ENCODE data around the gene KLHDC4.

The KLHDC4 gene

GRCh38 chr16:87806641-87807546 lies 41.1 kb upstream of the KLHDC4 start:
- DNase-seq (ENCODE audit: low read depth, low spot score), result peak; percentile 87
- peak overlapping the region; percentile 14 for H3K4me3 ChIP-seq (ENCODE audit: low read depth, low read length)
- TF ChIP-seq CTCF (IDR thresholded peaks at IDR 0.05; ENCODE audit: low read depth, low read length), result no peak
- in situ Hi-C loops (cut with HindIII; ENCODE audit: low sequenced_read_pairs), result no loop called here

- in situ Hi-C loops (cut with HindIII; ENCODE audit: low sequenced_read_pairs), result no loop called here
- H3K4me3 ChIP-seq (ENCODE audit: low read depth, low read length), result peak overlapping the region; percentile 14
- no peak for TF ChIP-seq CTCF (IDR thresholded peaks at IDR 0.05; ENCODE audit: low read depth, low read length)
- DNase-seq (ENCODE audit: low read depth, low spot score), result no peak
These were observed 40.5 kb upstream of the KLHDC4 start for GRCh38 chr16:87806261-87806640.

- no peak for TF ChIP-seq CTCF (IDR thresholded peaks at IDR 0.05; ENCODE audit: low read depth, low read length)
- in situ Hi-C loops (cut with HindIII; ENCODE audit: low sequenced_read_pairs), result no loop called here
- DNase-seq (ENCODE audit: low read depth, low spot score), result no peak
- no peak overlapping the region for H3K4me3 ChIP-seq (ENCODE audit: low read depth, low read length)
These were observed 37.6 kb upstream of the KLHDC4 start for GRCh38 chr16:87803385-87803784.

- DNase-seq (ENCODE audit: low read depth, low spot score), result no peak
- no peak overlapping the region for H3K4me3 ChIP-seq (ENCODE audit: low read depth, low read length)
- in situ Hi-C loops (cut with HindIII; ENCODE audit: low sequenced_read_pairs), result no loop called here
- no peak for TF ChIP-seq CTCF (IDR thresholded peaks at IDR 0.05; ENCODE audit: low read depth, low read length)
These were observed 36.9 kb upstream of the KLHDC4 start for GRCh38 chr16:87802670-87803069.

- TF ChIP-seq CTCF (IDR thresholded peaks at IDR 0.05; ENCODE audit: low read depth, low read length), result no peak
- in situ Hi-C loops (cut with HindIII; ENCODE audit: low sequenced_read_pairs), result no loop called here
- H3K4me3 ChIP-seq (ENCODE audit: low read depth, low read length), result no peak overlapping the region
- DNase-seq (ENCODE audit: low read depth, low spot score), result no peak
These were observed 36.0 kb upstream of the KLHDC4 start for GRCh38 chr16:87801679-87802259.

- in situ Hi-C loops (cut with HindIII; ENCODE audit: low sequenced_read_pairs), result no loop called here
- no peak for DNase-seq (ENCODE audit: low read depth, low spot score)
- no peak overlapping the region for H3K4me3 ChIP-seq (ENCODE audit: low read depth, low read length)
- TF ChIP-seq CTCF (IDR thresholded peaks at IDR 0.05; ENCODE audit: low read depth, low read length), result no peak
These were observed 34.7 kb upstream of the KLHDC4 start for GRCh38 chr16:87800497-87800896.

All from astrocyte of the spinal cord (primary cell).